Stimulated activated memory B cell treated with anti-CD40 and anti-IgM and Interleukin-4, amounts not matched to agents 10 μg/mL and 1 μg/mL and 100 μg/mL, for 72 hours (primary cell): ENCODE data around the gene PUS1.

Experiments used
- ATAC-seq: fragments of 150-1000 bp; cut with Tn5 transposase; 2 replicates; pipeline ENCODE4 v1.10.0; 2021
- H3K27ac Mint-ChIP-seq: one replicate; pipeline ENCODE4 v1.8.0; 2022; ENCODE audit warnings: mild to moderate bottlenecking, mixed read lengths
- H3K27me3 Mint-ChIP-seq: one replicate; pipeline ENCODE4 v1.8.0; 2022; ENCODE audit warnings: mixed read lengths
- H3K36me3 Mint-ChIP-seq: one replicate; pipeline ENCODE4 v1.8.0; 2022; ENCODE audit warnings: mixed read lengths
- H3K4me1 Mint-ChIP-seq: one replicate; pipeline ENCODE4 v1.8.0; 2022; ENCODE audit warnings: mixed read lengths
- H3K4me3 Mint-ChIP-seq: one replicate; pipeline ENCODE4 v1.8.0; 2022; ENCODE audit warnings: mild to moderate bottlenecking, moderate library complexity, mixed read lengths
- H3K9me3 Mint-ChIP-seq: one replicate; pipeline ENCODE4 v1.8.0; 2022; ENCODE audit warnings: mixed read lengths

PUS1 gene

GRCh38 chr12:131897276-131897675 lies 31.8 kb upstream of the PUS1 start:
- no peak for ATAC-seq
- H3K36me3 Mint-ChIP-seq: peaks cover 13% of the 10 kb centered on the region
- H3K4me1 Mint-ChIP-seq: peaks cover 32% of the 10 kb centered on the region
- no peaks in the 10 kb centered on the region for H3K9me3 Mint-ChIP-seq
- H3K4me3 Mint-ChIP-seq: no peak overlapping the region
- no peaks in the 10 kb centered on the region for H3K27me3 Mint-ChIP-seq
- no peak overlapping the region for H3K27ac Mint-ChIP-seq

- H3K4me3 Mint-ChIP-seq: no peak overlapping the region
- no peaks in the 10 kb centered on the region for H3K9me3 Mint-ChIP-seq
- no peak overlapping the region for H3K27ac Mint-ChIP-seq
- H3K36me3 Mint-ChIP-seq: peaks cover 13% of the 10 kb centered on the region
- ATAC-seq: no peak
- H3K27me3 Mint-ChIP-seq: no peaks in the 10 kb centered on the region
- peaks cover 35% of the 10 kb centered on the region for H3K4me1 Mint-ChIP-seq
Measured at GRCh38 chr12:131897875-131898274, 31.2 kb upstream of the PUS1 start.

- Mint-ChIP-seq H3K4me1 (peaks cover 43% of the 10 kb centered on the region), H3K4me3 (no peak overlapping the region), H3K27me3 (no peaks in the 10 kb centered on the region), H3K36me3 (peaks cover 13% of the 10 kb centered on the region), H3K9me3 (no peaks in the 10 kb centered on the region), H3K27ac (no peak overlapping the region)
- no peak for ATAC-seq
Measured at GRCh38 chr12:131900397-131900796, 28.7 kb upstream of the PUS1 start.

GRCh38 chr12:131901431-131902331 lies 27.4 kb upstream of the PUS1 start:
- Mint-ChIP-seq H3K27ac (no peak overlapping the region), H3K4me1 (peaks cover 40% of the 10 kb centered on the region), H3K27me3 (no peaks in the 10 kb centered on the region), H3K4me3 (no peak overlapping the region), H3K36me3 (peaks cover 13% of the 10 kb centered on the region), H3K9me3 (no peaks in the 10 kb centered on the region)
- ATAC-seq: no peak

GRCh38 chr12:131902332-131903241 lies 26.5 kb upstream of the PUS1 start:
- Mint-ChIP-seq H3K36me3 (peaks cover 9% of the 10 kb centered on the region), H3K4me3 (no peak overlapping the region), H3K9me3 (no peaks in the 10 kb centered on the region), H3K27ac (no peak overlapping the region), H3K4me1 (peaks cover 36% of the 10 kb centered on the region), H3K27me3 (no peaks in the 10 kb centered on the region)
- ATAC-seq: no peak

GRCh38 chr12:131903270-131904255 lies 25.5 kb upstream of the PUS1 start:
- Mint-ChIP-seq H3K36me3 (no peaks in the 10 kb centered on the region), H3K27me3 (no peaks in the 10 kb centered on the region), H3K4me1 (peaks cover 29% of the 10 kb centered on the region), H3K9me3 (no peaks in the 10 kb centered on the region), H3K4me3 (no peak overlapping the region), H3K27ac (no peak overlapping the region)
- no peak for ATAC-seq

GRCh38 chr12:131904346-131904745 lies 24.7 kb upstream of the PUS1 start:
- ATAC-seq: no peak
- Mint-ChIP-seq H3K4me1 (peaks cover 28% of the 10 kb centered on the region), H3K27ac (no peak overlapping the region), H3K4me3 (no peak overlapping the region), H3K27me3 (no peaks in the 10 kb centered on the region), H3K36me3 (peaks cover 4% of the 10 kb centered on the region), H3K9me3 (no peaks in the 10 kb centered on the region)

- Mint-ChIP-seq H3K27me3 (no peaks in the 10 kb centered on the region), H3K9me3 (no peaks in the 10 kb centered on the region), H3K36me3 (peaks cover 4% of the 10 kb centered on the region), H3K27ac (no peak overlapping the region), H3K4me3 (no peak overlapping the region), H3K4me1 (peaks cover 25% of the 10 kb centered on the region)
- ATAC-seq: no peak
Measured at GRCh38 chr12:131905081-131905629, 23.9 kb upstream of the PUS1 start.

GRCh38 chr12:131905630-131906091 lies 23.4 kb upstream of the PUS1 start:
- no peak for ATAC-seq

GRCh38 chr12:131907379-131908091 lies 21.5 kb upstream of the PUS1 start:
- Mint-ChIP-seq H3K4me1 (peaks cover 16% of the 10 kb centered on the region), H3K36me3 (peaks cover 13% of the 10 kb centered on the region), H3K4me3 (no peak overlapping the region), H3K27ac (no peak overlapping the region), H3K27me3 (no peaks in the 10 kb centered on the region), H3K9me3 (no peaks in the 10 kb centered on the region)
- ATAC-seq: peak; percentile 49

More at GRCh38 chr12:131905630-131906091, 23.4 kb upstream of the PUS1 start:
- H3K4me1 Mint-ChIP-seq: peaks cover 22% of the 10 kb centered on the region
- no peak overlapping the region for H3K27ac Mint-ChIP-seq
- H3K9me3 Mint-ChIP-seq: no peaks in the 10 kb centered on the region
- H3K4me3 Mint-ChIP-seq: no peak overlapping the region
- H3K27me3 Mint-ChIP-seq: no peaks in the 10 kb centered on the region
- H3K36me3 Mint-ChIP-seq: peaks cover 4% of the 10 kb centered on the region

GRCh38 chr12:131908092-131909080 lies 20.7 kb upstream of the PUS1 start:
- Mint-ChIP-seq H3K4me1 (peaks cover 13% of the 10 kb centered on the region), H3K4me3 (no peak overlapping the region), H3K27ac (no peak overlapping the region), H3K36me3 (peaks cover 16% of the 10 kb centered on the region), H3K9me3 (no peaks in the 10 kb centered on the region), H3K27me3 (no peaks in the 10 kb centered on the region)
- peak; percentile 35 for ATAC-seq

GRCh38 chr12:131909081-131909751 lies 19.9 kb upstream of the PUS1 start:
- no peaks in the 10 kb centered on the region for H3K27me3 Mint-ChIP-seq
- H3K36me3 Mint-ChIP-seq: peaks cover 19% of the 10 kb centered on the region
- H3K27ac Mint-ChIP-seq: no peak overlapping the region
- no peak overlapping the region for H3K4me3 Mint-ChIP-seq
- no peaks in the 10 kb centered on the region for H3K9me3 Mint-ChIP-seq
- H3K4me1 Mint-ChIP-seq: peaks cover 8% of the 10 kb centered on the region
- ATAC-seq: peak; percentile 13
